Activated naive CD4-positive, alpha-beta T cell treated with anti-CD3 and anti-CD28 coated beads, Interleukin-2, amount 10 ng/mL, durations not matched to agents 7 days and 5 days (primary cell): ENCODE measurements around the gene ACOT6.
"Not testable (repeated sequence)": the region's sequence is repeated elsewhere in the genome, so short reads cannot be mapped to it uniquely, and the experiment has no call there.

Source experiments
- CTCF ChIA-PET: fragments of 350-600 bp; sonication (Branson Sonifier 250); formaldehyde crosslinking; loops from one replicate; lab custom pipeline; 2021; ENCODE audit warnings: antibody characterized with exemption; lab: Charles Lee
- DNase-seq: peaks from one replicate; pipeline ENCODE4 v3.0.0-alpha.2; 2020
- H3K27ac Mint-ChIP-seq: one replicate; pipeline ENCODE4 v1.8.0; 2021; ENCODE audit warnings: mild to moderate bottlenecking, moderate library complexity, mixed read lengths
- H3K27me3 Mint-ChIP-seq: one replicate; pipeline ENCODE4 v1.8.0; 2021; ENCODE audit warnings: mild to moderate bottlenecking, mixed read lengths
- H3K36me3 Mint-ChIP-seq: one replicate; pipeline ENCODE4 v1.8.0; 2021; ENCODE audit warnings: mixed read lengths
- H3K4me1 Mint-ChIP-seq: one replicate; pipeline ENCODE4 v1.8.0; 2021; ENCODE audit warnings: mixed read lengths
- H3K4me3 Mint-ChIP-seq: one replicate; pipeline ENCODE4 v1.8.0; 2021; ENCODE audit warnings: mild to moderate bottlenecking, moderate library complexity, mixed read lengths
- H3K9me3 Mint-ChIP-seq: one replicate; pipeline ENCODE4 v1.8.0; 2021; ENCODE audit warnings: mixed read lengths

The ACOT6 gene

DNA sequence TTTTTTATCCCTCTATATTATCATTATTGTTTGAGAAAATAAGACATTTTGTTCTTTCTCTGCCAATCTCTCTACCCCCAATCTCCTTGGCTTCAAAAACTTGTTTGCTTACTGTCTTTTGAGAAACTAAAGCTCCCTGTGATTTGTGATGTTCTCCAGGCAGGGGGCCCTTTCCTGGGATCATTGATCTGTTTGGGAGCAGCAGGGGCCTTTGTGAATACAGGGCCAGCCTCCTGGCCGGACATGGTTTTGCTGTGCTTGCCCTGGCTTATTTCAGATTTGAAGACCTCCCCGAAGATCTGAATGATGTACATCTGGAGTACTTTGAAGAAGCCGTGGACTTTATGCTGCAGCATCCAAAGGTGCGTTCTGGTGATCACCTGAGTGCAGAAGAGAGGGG lies 4.5 kb downstream of the ACOT6 start:
- Mint-ChIP-seq H3K9me3 (no peaks in the 10 kb centered on the region), H3K4me3 (no peak overlapping the region), H3K36me3 (no peaks in the 10 kb centered on the region), H3K27me3 (peaks cover 10% of the 10 kb centered on the region), H3K4me1 (peaks cover 10% of the 10 kb centered on the region), H3K27ac (no peak overlapping the region)
- DNase-seq, result no peak
- CTCF ChIA-PET, result interaction anchor here (1.5 kb wide), 1 partner anchor 10 kb away, joined by 4 read pairs; no protein-coding TSS in a partner anchor

DNA sequence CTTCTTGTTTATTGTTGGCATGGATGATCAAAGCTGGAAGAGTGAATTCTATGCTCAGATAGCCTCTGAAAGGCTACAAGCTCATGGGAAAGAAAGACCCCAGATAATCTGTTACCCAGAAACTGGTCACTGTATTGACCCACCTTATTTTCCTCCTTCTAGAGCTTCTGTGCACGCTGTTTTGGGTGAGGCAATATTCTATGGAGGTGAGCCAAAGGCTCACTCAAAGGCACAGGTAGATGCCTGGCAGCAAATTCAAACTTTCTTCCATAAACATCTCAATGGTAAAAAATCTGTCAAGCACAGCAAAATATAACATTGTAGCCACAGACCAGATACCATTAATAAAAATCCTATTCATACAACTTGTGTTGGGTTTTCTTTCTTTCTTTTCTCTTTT lies 7.2 kb downstream of the ACOT6 start:
- H3K4me3 Mint-ChIP-seq, result no peak overlapping the region
- no peaks in the 10 kb centered on the region for H3K36me3 Mint-ChIP-seq
- H3K4me1 Mint-ChIP-seq, result no peaks in the 10 kb centered on the region
- CTCF ChIA-PET, result no interaction called here
- no peak for DNase-seq
- peaks cover 7% of the 10 kb centered on the region for H3K27me3 Mint-ChIP-seq
- H3K9me3 Mint-ChIP-seq, result no peaks in the 10 kb centered on the region
- no peak overlapping the region for H3K27ac Mint-ChIP-seq

DNA sequence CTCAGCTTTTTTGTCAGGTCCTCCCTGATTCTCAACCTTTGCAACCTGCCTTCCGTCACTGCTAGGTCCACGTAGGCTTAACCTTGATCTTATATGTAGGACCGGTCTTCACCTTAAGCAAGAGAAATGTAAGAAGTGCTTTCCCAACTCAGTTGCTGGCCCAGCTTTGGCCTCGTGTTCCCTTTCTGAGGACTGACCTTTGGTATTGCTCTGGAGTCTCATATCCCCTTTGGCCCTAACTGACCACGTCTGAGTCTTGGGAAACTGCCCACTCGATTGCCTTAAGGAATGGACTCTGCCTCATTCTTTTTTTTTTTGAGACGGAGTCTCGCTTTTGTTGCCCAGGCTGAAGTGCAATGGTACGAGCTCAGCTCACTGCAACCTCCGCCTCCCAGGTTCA lies 8.0 kb downstream of the ACOT6 start:
- Mint-ChIP-seq H3K36me3 (no peaks in the 10 kb centered on the region), H3K9me3 (no peaks in the 10 kb centered on the region), H3K27ac (no peak overlapping the region), H3K4me3 (no peak overlapping the region), H3K27me3 (peaks cover 7% of the 10 kb centered on the region), H3K4me1 (no peaks in the 10 kb centered on the region)
- CTCF ChIA-PET, result no interaction called here
- DNase-seq, result no peak

DNA sequence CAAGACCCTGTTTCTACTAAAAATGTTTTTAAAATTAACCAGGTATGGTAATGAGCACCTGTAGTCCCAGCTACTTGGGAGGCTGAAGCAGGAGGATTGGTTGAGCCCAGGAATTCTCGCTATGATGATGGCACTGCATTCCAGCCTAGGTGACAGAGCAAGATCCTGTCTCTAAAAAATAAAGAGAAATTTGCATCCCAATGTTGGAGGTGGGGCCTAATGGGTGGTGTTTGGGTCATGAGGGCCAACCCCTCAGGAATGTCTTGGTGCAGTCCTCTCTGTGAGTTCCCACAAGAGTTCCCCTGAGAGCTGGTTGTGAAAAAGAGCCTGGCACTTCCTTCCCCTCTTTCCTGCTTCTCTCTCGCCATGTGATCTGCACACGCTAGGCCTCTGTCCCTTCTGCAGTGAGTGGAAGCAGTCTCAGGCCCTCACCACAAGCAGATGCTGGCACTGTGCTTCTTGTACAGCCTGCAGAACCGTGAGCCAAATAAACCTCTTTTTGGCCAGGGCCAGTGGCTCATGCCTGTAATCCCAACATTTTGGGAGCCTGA lies 11.3 kb downstream of the ACOT6 start:
- Mint-ChIP-seq H3K4me3 (no peak overlapping the region), H3K27me3 (peaks cover 7% of the 10 kb centered on the region), H3K36me3 (no peaks in the 10 kb centered on the region), H3K27ac (no peak overlapping the region), H3K4me1 (no peaks in the 10 kb centered on the region), H3K9me3 (no peaks in the 10 kb centered on the region)
- no peak for DNase-seq
- CTCF ChIA-PET, result no interaction called here

DNA sequence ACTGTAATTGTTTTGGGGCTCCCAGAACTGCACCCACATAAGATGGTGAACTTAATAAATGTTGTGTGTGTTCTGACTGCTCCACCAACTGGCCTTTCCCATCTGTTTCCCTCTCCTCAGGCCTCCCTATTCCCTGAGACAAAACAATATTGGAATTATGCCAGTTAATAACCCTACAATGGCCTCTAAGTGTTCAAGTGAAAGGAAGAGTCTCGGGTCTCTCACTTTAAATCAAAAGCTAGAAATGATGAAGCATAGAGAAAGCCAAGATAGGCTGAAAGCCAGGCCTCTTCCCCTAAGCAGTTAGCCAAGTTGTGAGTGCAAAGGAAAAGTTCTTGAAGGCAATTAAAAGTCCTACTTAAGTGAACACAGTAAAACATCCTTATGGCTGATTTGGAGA lies 13.4 kb downstream of the ACOT6 start:
- no peak for DNase-seq
- peaks cover 18% of the 10 kb centered on the region for H3K27me3 Mint-ChIP-seq
- no peaks in the 10 kb centered on the region for H3K9me3 Mint-ChIP-seq
- H3K27ac Mint-ChIP-seq, result no peak overlapping the region
- no peaks in the 10 kb centered on the region for H3K36me3 Mint-ChIP-seq
- H3K4me1 Mint-ChIP-seq, result no peaks in the 10 kb centered on the region
- CTCF ChIA-PET, result interaction anchor here (1.7 kb wide), 1 partner anchor 9 kb away, joined by 4 read pairs; no protein-coding TSS in a partner anchor
- H3K4me3 Mint-ChIP-seq, result no peak overlapping the region

DNA sequence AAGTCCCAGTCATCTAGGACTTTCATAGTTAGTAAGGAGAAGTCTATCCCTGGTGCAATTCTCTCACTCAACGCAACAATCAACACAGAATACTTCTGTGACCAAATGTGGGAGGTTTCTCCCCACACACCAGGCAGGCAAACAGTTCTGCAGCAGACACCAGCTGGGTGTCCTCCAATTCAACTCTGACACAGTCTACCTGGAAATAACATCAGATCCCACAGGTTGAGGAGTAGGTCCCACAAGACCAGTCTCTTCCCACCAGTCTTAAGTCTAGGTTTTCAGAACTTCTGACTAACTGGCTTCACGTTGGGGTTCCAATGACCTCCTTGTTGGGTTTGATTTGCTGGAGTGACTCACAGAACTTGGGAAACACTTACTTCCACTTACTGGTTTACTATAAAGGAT lies 14.8 kb downstream of the ACOT6 start:
- Mint-ChIP-seq H3K4me3 (no peak overlapping the region), H3K27ac (no peak overlapping the region), H3K9me3 (no peaks in the 10 kb centered on the region), H3K4me1 (no peaks in the 10 kb centered on the region), H3K27me3 (peaks cover 26% of the 10 kb centered on the region), H3K36me3 (no peaks in the 10 kb centered on the region)
- DNase-seq, result no peak
- CTCF ChIA-PET, result interaction anchor here (0.6 to 1.7 kb wide), 3 partner anchors 11 to 118 kb away, joined by 3 to 4 read pairs (median 3); no protein-coding TSS in a partner anchor

DNA sequence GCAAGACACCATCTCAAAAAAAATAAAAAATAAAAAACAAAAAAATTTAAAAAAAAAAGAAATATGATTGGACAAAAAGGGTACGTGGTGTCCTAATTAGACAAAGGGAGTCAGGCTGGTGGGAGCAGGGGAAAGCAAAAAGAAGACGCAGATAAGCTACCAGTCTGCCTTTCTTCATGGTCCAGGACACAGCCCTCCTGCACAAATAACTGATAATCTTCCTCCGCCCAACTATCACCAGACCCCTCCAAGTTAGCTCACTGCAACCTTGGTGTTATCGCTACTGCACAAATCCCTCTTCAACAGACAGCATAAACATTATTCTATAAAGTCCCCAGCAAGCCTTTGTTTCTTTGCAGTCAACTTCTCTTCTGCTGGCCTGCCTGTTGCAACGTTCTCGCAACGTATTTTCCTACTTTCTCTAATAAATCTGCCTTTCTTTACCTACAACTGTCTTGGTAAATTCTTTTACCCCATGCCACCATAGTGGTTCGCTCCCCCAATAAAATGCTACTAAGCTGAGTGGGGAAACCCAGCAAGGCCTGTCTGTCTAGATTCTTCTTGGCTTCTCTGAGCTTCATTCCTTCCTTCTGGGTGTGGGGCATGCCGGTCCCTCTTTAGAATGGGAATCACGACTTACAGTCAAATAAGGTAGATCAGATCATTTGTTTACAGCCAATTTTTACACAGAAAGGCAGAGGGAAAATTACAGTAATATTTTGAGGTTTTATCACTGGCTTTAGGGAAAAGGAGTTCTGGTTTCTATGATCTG lies 17.9 kb downstream of the ACOT6 start:
- no peak overlapping the region for H3K4me3 Mint-ChIP-seq
- H3K9me3 Mint-ChIP-seq, result no peaks in the 10 kb centered on the region
- no peak for DNase-seq
- H3K36me3 Mint-ChIP-seq, result no peaks in the 10 kb centered on the region
- peaks cover 42% of the 10 kb centered on the region for H3K27me3 Mint-ChIP-seq
- peaks cover 5% of the 10 kb centered on the region for H3K4me1 Mint-ChIP-seq
- H3K27ac Mint-ChIP-seq, result no peak overlapping the region
- CTCF ChIA-PET, result interaction anchor here (1.0 kb wide), 1 partner anchor 122 kb away, joined by 3 read pairs; no protein-coding TSS in a partner anchor

DNA sequence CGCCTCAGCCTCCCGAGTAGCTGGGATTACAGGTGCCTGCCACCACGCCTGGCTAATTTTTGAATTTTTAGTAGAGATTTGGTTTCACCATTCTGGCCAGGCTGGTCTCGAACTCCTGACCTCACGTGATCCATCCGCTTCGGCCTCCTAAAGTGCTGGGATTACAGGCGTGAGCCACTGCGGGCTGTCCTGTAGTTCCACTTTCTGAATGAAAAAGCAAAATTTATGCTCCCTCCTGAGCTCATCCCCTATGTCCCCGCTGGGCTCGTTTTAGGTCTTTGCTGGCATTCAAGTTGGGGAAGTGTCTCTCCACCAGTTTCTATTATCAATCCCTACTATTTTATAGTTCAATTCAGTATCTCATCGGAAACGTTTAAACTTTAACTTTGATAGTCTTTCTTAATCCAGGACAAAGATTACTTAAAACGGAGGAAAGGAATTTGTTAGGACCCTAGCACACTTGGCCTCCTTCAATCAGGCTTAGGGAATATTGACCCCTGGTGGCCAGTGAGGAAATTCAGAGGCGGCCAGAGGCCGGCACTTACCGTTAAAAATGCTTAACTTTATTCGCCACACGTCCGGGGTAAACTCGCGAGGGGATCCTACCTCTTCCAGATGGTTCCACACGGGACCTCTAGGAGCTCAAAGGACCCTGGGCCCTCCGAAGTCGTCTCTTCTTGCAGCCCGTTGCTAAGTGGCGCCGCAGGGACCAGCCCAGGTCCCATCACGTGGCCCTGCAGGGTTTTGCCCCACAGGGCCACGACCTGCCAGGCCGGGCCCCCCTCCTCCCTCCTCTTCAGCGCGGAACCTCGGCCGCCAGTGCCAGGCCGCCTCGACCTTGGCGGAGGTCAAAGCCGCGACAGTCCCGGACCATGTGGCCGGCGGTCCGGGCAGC lies 21.0 kb downstream of the ACOT6 start:
- H3K4me1 Mint-ChIP-seq, result peaks cover 5% of the 10 kb centered on the region
- H3K27ac Mint-ChIP-seq, result no peak overlapping the region
- no peaks in the 10 kb centered on the region for H3K36me3 Mint-ChIP-seq
- peak; percentile 66 for DNase-seq
- H3K9me3 Mint-ChIP-seq, result no peaks in the 10 kb centered on the region
- CTCF ChIA-PET, result interaction anchor here (0.6 to 3.5 kb wide), 10 partner anchors 11 to 460 kb away, joined by 3 to 47 read pairs (median 3); partner anchors contain the start of genes ACOT6 and DNAL1
- peak overlapping the region; percentile 48 for H3K4me3 Mint-ChIP-seq
- H3K27me3 Mint-ChIP-seq, result peaks cover 56% of the 10 kb centered on the region

DNA sequence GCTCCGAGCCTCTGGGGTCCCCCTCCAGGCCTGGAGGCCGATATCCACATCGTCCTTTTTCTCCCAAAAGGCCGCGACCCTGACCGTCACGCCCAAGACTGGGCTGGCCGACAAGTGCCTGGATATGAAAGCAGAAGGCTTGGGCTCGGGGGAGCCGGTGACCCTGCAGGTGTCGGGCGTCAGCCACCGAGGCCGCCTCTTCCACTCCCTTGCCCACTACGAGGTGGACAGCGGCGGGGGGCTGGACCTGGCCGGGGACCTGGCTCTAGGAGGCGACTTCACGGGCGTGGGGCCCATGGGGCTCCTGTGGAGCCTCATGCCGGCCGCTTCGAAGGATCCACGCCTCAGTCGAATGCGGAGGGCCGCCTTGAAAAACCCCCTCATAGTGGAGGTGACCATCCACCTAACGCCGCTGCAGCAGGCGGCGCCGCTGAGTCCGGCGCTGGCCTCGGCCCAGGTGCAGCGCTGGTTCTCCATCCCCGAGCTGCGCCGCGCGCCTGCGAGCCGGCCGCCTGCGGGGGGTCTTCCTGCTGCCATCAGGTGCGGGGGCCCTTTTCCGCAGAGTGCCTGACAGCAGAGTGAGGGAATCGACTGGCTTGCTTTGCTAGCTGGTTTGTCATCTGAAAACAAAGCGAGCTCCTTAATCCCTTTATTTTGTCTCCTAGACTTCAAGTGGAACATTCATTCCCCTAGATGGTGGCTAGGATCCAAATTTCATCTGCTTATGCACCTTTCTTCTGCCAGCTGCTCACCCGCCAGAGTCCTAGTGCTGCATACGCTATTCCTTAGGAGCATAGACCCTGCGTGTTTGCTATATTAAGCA lies 21.9 kb downstream of the ACOT6 start:
- peaks cover 55% of the 10 kb centered on the region for H3K27me3 Mint-ChIP-seq
- H3K27ac Mint-ChIP-seq, result no peak overlapping the region
- H3K4me1 Mint-ChIP-seq, result peaks cover 7% of the 10 kb centered on the region
- CTCF ChIA-PET, result interaction anchor here (0.6 to 3.5 kb wide), 7 partner anchors 10 to 461 kb away, joined by 3 to 47 read pairs (median 3); partner anchors contain the start of gene DNAL1
- no peaks in the 10 kb centered on the region for H3K36me3 Mint-ChIP-seq
- DNase-seq, result peak; percentile 23
- peak overlapping the region; percentile 48 for H3K4me3 Mint-ChIP-seq
- H3K9me3 Mint-ChIP-seq, result no peaks in the 10 kb centered on the region

DNA sequence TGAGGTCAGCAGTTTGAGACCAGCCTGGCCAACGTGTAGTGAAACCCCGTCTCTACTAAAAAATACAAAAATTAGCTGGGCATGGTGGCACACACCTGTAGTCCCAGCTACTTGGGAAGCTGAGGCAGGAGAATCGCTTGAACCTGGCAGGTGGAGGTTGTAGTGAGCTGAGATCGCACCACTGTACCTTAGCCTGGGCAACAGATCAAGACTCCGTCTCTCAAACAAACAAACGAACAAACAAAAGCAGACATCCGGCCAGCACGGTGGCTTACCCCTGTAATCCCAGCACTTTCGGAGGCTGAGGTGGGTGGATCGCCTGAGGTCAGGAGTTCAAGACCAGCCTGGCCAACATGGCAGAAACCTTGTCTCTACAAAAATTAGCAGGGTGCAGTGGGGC lies 24.0 kb downstream of the ACOT6 start:
- CTCF ChIA-PET, result interaction anchor here (0.9 kb wide), 1 partner anchor 116 kb away, joined by 3 read pairs; no protein-coding TSS in a partner anchor

DNA sequence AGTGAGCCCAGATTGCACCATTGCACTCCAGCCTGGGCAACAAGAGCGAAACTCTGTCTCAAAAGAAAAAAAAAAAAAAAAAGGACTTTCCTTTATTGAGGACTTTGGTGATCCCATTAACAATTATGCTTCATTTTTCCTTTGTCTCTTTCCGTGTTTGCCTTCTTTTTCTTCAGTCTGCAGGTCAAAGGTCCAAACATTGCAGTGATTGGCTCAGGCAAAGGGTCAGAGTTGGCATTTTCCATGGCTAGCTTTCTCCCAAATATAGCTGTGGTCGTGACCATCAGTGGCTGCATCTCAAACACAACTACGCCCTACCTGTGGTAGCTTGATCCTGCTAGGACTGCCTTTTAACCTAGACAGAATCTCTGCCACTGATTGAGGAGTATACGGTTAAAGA lies 25.5 kb downstream of the ACOT6 start:
- H3K27me3 Mint-ChIP-seq, result peaks cover 37% of the 10 kb centered on the region
- no peaks in the 10 kb centered on the region for H3K36me3 Mint-ChIP-seq
- no peaks in the 10 kb centered on the region for H3K9me3 Mint-ChIP-seq
- H3K4me1 Mint-ChIP-seq, result peaks cover 8% of the 10 kb centered on the region
- H3K27ac Mint-ChIP-seq, result no peak overlapping the region
- no peak overlapping the region for H3K4me3 Mint-ChIP-seq
- no peak for DNase-seq
- CTCF ChIA-PET, result no interaction called here

More for the DNA sequence above, 24.0 kb downstream of the ACOT6 start:
- not testable (repeated sequence) for H3K9me3 Mint-ChIP-seq, H3K4me1 Mint-ChIP-seq, DNase-seq, H3K27ac Mint-ChIP-seq, H3K4me3 Mint-ChIP-seq, H3K36me3 Mint-ChIP-seq
- peaks cover 44% of the 10 kb centered on the region for H3K27me3 Mint-ChIP-seq

DNA sequence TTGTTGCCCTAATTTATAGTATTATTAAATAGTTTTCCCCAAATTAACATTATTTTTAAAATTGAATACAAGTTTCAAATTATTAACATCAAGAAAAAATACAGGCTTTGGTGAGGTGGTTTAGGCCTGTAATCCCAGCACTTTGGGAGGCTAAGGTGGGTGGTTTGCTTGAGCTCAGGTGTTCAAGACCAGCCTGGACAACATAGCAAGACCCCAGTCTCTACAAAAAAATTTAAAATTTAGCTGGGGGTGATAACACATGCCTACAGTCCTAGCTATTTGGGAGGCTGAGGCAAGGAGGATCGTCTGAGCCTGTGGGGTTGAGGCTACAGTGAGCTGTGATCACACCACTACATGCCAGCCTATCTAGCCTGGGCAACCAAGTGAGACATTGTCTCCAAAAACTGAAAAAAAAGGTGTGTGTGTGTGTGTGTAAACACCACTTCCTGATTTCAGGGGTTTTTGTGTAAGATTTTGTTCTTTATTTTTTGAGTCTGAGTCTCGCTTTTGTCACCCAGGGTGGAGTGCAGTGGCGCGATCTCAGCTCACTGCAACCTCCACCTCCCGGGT lies 28.6 kb downstream of the ACOT6 start:
- peaks cover 13% of the 10 kb centered on the region for H3K27me3 Mint-ChIP-seq
- no peak for DNase-seq
- CTCF ChIA-PET, result interaction anchor here (0.6 kb wide), 1 partner anchor 15 kb away, joined by 3 read pairs; no protein-coding TSS in a partner anchor
- peaks cover 21% of the 10 kb centered on the region for H3K4me1 Mint-ChIP-seq
- H3K27ac Mint-ChIP-seq, result no peak overlapping the region
- peaks cover 4% of the 10 kb centered on the region for H3K36me3 Mint-ChIP-seq
- no peak overlapping the region for H3K4me3 Mint-ChIP-seq
- no peaks in the 10 kb centered on the region for H3K9me3 Mint-ChIP-seq
